Measurements from ENCODE around the gene GHR. TPM values are rescaled to one million over a fixed set of nuclear protein-coding genes. Genes with fewer than 3 reads are reported as not detected.
"Not testable (repeated sequence)": the region's sequence is repeated elsewhere in the genome, so short reads cannot be mapped to it uniquely, and the experiment has no call there.

The GHR gene
- total and polyA plus RNA-seq, 3 donors from 2014 or later = 3.3 to 4.7 (median 3.7) TPM

DNA sequence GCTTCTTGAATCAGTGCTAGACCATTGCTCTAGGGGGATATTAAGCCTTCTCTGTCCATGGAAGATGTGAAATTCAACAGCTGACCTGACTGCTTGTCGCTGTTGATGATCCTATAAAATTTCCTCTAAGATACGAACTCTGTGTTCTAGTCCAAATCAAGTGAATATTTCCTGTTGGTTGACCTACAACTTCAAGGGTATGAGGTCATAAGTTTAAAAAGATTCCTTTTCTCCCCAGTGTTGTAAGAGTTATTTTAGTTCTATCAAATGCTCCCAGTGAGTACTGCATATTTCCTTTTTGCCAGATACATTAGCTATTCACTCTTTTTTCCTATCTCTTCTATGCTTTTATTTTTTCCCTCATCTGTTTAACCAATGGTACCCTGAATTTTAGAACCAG is 230.5 kb downstream of the GHR start:
- no peak for DNase-seq
- no peaks in the 10 kb centered on the region for H3K4me1 ChIP-seq
- TF ChIP-seq CTCF (IDR thresholded peaks at IDR 0.05) (no peak), POLR2A (IDR thresholded peaks at IDR 0.05) (no peak)
- no peaks in the 10 kb centered on the region for H3K9me3 ChIP-seq
- WGBS, 2 donors = 70 to 83% methylated on average over 2 of the region's 2 CpGs
- H3K27ac ChIP-seq = no peak overlapping the region
- no peaks in the 10 kb centered on the region for H3K36me3 ChIP-seq (ENCODE audit: low read depth, missing control alignments)
- no peaks in the 10 kb centered on the region for H3K27me3 ChIP-seq
- H3K4me3 ChIP-seq = no peak overlapping the region
- intact Hi-C loops (cut with DNase I; ENCODE audit: low total_unique reads) = no loop called here

DNA sequence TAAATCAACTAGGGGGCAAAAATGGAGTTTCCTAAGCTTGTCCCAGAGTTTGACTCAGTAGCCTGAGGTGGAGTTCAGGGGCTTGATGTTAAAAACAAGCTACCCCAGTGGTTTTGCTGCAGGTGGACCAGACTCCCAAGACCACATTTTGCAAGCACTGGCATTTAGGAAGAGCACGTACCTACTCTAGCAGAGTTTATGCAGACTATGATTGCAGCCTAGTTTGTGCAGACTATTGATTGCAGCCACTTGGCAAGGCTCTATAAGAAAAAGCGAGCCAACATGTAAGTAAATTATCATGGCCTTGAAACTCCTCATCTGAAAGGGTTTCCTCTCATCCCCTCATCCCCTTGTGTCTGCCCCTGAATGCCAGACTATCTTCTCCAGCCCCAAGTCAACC is 231.4 kb downstream of the GHR start:
- intact Hi-C loops (cut with DNase I; ENCODE audit: low total_unique reads) = no loop called here
- H3K27me3 ChIP-seq = no peaks in the 10 kb centered on the region
- H3K4me3 ChIP-seq = no peak overlapping the region
- no peak overlapping the region for H3K27ac ChIP-seq
- H3K36me3 ChIP-seq (ENCODE audit: low read depth, missing control alignments) = no peaks in the 10 kb centered on the region
- no peaks in the 10 kb centered on the region for H3K9me3 ChIP-seq
- WGBS, 2 donors = 74 to 82% methylated on average over 2 of the region's 2 CpGs
- DNase-seq = no peak
- no peak for TF ChIP-seq CTCF (IDR thresholded peaks at IDR 0.05)
- no peak for TF ChIP-seq POLR2A (IDR thresholded peaks at IDR 0.05)
- no peaks in the 10 kb centered on the region for H3K4me1 ChIP-seq

- intact Hi-C loops (cut with DNase I; ENCODE audit: low total_unique reads) = no loop called here
These were observed 232.9 kb downstream of the GHR start for GRCh38 chr5:42655982-42656650.

GRCh38 chr5:42656651-42657015 is 233.4 kb downstream of the GHR start:
- Histone ChIP-seq H3K9me3 (no peaks in the 10 kb centered on the region), H3K36me3 (ENCODE audit: low read depth, missing control alignments) (no peaks in the 10 kb centered on the region), H3K4me1 (no peaks in the 10 kb centered on the region), H3K27ac (no peak overlapping the region), H3K27me3 (no peaks in the 10 kb centered on the region), H3K4me3 (no peak overlapping the region)
- TF ChIP-seq POLR2A (IDR thresholded peaks at IDR 0.05) (no peak), CTCF (IDR thresholded peaks at IDR 0.05) (peak in 1 of 3 experiments; percentile 8)
- intact Hi-C loops (cut with DNase I; ENCODE audit: low total_unique reads) = no loop called here
- no peak for DNase-seq

More at GRCh38 chr5:42655982-42656650, 232.9 kb downstream of the GHR start:
- H3K4me1 ChIP-seq = no peaks in the 10 kb centered on the region
- TF ChIP-seq POLR2A (IDR thresholded peaks at IDR 0.05) (no peak), CTCF (IDR thresholded peaks at IDR 0.05) (no peak)
- H3K27me3 ChIP-seq = no peaks in the 10 kb centered on the region
- no peaks in the 10 kb centered on the region for H3K9me3 ChIP-seq
- H3K4me3 ChIP-seq = no peak overlapping the region
- H3K27ac ChIP-seq = no peak overlapping the region
- no peaks in the 10 kb centered on the region for H3K36me3 ChIP-seq (ENCODE audit: low read depth, missing control alignments)
- DNase-seq = no peak
- WGBS, 2 donors = 43 to 45% methylated on average over 3 of the region's 3 CpGs

DNA sequence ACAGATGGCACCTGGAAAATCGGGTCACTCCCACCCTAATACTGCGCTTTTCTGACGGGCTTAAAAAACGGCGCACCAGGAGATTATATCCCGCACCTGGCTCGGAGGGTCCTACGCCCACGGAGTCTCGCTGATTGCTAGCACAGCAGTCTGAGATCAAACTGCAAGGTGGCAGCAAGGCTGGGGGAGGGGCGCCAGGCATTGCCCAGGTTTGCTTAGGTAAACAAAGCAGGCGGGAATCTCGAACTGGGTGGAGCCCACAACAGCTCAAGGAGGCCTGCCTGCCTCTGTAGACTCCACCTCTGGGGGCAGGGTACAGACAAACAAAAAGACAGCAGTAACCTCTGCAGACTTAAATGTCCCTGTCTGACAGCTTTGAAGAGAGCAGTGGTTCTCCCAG is 236.6 kb downstream of the GHR start:
- H3K9me3 ChIP-seq; H3K36me3 ChIP-seq (ENCODE audit: low read depth, missing control alignments); H3K4me1 ChIP-seq; H3K27me3 ChIP-seq; H3K4me3 ChIP-seq; H3K27ac ChIP-seq; DNase-seq; intact Hi-C loops (cut with DNase I; ENCODE audit: low total_unique reads): not testable (repeated sequence)
- 94 to 96% methylated on average over 11 to 13 of the region's 13 CpGs for WGBS, 2 donors
